GM23338 (cell line): ENCODE data around the gene SPI1.

ENCODE experiments used
- CTCF ChIP-seq, 2 experiments: fragments of 200-600 bp in 1 of 2; sonication (generic) in 1 of 2; conservative IDR thresholded peaks; 2 replicates each; pipeline versions ENCODE4 v1.5.1 to v1.6.1; 2016 to 2017; ENCODE audit warnings: antibody characterized with exemption in 2 of 2, low read depth in 2 of 2, mild to moderate bottlenecking in 2 of 2, moderate library complexity in 1 of 2
- EZH2 ChIP-seq: fragments of 200-600 bp; sonication (generic); IDR thresholded peaks from one replicate; pipeline ENCODE4 v1.8.0; 2017; ENCODE audit warnings: antibody characterized with exemption, mild to moderate bottlenecking, low read depth; ENCODE audit not compliant: unreplicated experiment
- EZH2phosphoT487 ChIP-seq: fragments of 200-600 bp; sonication (generic); IDR thresholded peaks from one replicate; pipeline ENCODE4 v1.8.1; 2018; ENCODE audit warnings: antibody characterized with exemption; ENCODE audit not compliant: unreplicated experiment
- JUNB ChIP-seq: IDR thresholded peaks from one replicate; pipeline ENCODE4 v1.6.1; 2016; ENCODE audit warnings: antibody characterized with exemption; ENCODE audit not compliant: unreplicated experiment
- NANOG ChIP-seq: IDR thresholded peaks from 2 replicates; pipeline ENCODE4 v1.6.1; 2016; ENCODE audit warnings: antibody characterized with exemption, borderline replicate concordance
- POLR2AphosphoS5 ChIP-seq: IDR thresholded peaks from 2 replicates; pipeline ENCODE4 v1.6.1; 2016; ENCODE audit warnings: antibody characterized with exemption, low read depth
- TF ChIP-seq, protein P1 (sequence below): IDR thresholded peaks from one replicate; pipeline ENCODE4 v1.6.1; 2018; ENCODE audit warnings: antibody characterized with exemption; ENCODE audit not compliant: unreplicated experiment

DNA sequence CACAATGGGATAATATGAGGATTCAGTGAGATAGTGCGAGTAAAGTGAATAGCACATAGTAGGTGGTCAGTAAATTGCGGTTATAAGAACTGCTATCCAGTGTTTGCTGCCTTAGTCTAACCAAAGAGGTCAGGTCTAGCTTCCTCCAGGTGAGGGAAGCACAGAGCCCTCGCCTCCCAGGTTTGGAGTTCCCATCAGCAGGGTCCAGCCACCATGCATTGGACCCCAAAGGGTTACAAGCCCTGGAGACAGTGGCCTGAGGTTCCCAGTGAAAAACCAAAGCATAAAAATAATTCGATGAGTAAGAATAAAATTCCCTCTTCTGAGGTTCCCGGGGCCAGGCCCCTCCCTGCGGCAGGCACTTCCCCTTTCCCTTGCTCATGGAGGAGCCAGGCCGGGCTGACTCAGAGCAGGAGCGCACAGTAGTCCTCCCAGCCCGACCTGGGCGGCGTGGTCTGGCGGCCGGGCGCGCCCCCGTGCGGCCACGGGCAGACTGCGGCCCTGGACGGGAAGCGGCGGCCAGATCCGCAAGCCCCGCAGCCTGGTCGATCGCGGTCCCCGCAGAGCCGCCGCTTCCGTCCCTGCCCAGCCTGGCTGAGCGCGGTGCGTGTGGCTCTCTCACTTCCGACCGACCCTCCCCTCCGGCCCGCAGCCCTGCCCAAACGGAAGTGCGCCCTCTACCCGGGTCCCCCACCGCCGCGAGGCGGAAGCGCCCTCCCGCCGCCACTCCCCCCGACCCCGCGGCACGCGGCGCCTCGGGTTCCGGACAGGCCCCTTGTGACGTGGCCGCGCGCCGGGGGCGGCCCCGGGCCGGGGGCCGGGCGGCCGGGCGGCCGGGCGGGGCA is 29.6 kb upstream of the SPI1 start, which contains the start of gene SLC39A13:
- peak; percentile 53 to 80 for TF ChIP-seq CTCF (conservative IDR thresholded peaks at IDR 0.05; ENCODE audit: low read depth in 2 of 2)
- peak; percentile 81 for TF ChIP-seq POLR2AphosphoS5
- no peak for TF ChIP-seq EZH2
- TF ChIP-seq, protein P1, sequence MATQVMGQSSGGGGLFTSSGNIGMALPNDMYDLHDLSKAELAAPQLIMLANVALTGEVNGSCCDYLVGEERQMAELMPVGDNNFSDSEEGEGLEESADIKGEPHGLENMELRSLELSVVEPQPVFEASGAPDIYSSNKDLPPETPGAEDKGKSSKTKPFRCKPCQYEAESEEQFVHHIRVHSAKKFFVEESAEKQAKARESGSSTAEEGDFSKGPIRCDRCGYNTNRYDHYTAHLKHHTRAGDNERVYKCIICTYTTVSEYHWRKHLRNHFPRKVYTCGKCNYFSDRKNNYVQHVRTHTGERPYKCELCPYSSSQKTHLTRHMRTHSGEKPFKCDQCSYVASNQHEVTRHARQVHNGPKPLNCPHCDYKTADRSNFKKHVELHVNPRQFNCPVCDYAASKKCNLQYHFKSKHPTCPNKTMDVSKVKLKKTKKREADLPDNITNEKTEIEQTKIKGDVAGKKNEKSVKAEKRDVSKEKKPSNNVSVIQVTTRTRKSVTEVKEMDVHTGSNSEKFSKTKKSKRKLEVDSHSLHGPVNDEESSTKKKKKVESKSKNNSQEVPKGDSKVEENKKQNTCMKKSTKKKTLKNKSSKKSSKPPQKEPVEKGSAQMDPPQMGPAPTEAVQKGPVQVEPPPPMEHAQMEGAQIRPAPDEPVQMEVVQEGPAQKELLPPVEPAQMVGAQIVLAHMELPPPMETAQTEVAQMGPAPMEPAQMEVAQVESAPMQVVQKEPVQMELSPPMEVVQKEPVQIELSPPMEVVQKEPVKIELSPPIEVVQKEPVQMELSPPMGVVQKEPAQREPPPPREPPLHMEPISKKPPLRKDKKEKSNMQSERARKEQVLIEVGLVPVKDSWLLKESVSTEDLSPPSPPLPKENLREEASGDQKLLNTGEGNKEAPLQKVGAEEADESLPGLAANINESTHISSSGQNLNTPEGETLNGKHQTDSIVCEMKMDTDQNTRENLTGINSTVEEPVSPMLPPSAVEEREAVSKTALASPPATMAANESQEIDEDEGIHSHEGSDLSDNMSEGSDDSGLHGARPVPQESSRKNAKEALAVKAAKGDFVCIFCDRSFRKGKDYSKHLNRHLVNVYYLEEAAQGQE = no peak
- TF ChIP-seq JUNB = no peak
- no peak for TF ChIP-seq EZH2phosphoT487
- no peak for TF ChIP-seq NANOG
